HG02840 (cell line): ENCODE results near the gene ECEL1.
"Not testable (repeated sequence)": the region's sequence is repeated elsewhere in the genome, so short reads cannot be mapped to it uniquely, and the experiment has no call there.

ENCODE experiments used
- ATAC-seq: cut with Tn5 transposase; IDR thresholded peaks from one replicate; pipeline ENCODE4 v1.9.1; 2021; ENCODE audit warnings: mild to moderate bottlenecking, moderate library complexity, moderate number of reproducible peaks; ENCODE audit not compliant: unreplicated experiment, low FRiP score

The ECEL1 gene

DNA sequence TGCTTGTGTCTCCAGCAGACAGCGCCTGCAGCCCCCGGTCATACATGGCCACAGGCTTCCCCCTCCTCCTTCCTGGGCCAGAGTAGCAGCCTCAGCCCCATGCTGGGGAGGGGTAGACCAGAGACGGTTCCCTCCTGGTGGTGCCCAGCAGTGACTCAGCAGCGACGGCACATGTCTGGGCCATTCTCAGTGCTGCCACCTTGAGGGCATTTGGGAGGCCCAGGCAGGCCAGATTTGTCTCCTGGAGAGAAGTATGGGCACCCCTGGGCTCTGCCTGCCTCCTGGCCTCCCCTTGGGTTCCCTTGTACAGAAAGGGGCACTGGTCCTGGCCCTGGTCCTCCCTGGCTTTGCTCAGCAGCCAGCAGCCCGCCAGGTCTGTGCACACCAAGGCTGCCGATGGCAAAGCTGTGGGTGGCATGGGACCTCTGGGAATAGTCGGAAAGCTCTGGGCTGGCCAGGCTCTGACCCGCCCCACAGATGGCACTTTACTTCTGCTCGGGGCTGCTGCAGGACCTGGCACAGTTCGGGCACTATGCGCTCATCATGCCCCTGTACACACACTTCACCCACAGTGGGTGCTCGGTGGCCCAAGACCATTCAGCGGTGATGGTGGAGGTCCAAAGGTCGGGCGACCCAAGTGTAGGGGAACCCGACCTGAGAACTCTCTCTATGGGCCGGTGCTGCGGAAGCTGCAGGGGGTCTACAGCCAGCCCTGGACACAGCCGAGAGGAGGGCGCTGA, 43.1 kb downstream of the ECEL1 start:
- no peak for ATAC-seq

DNA sequence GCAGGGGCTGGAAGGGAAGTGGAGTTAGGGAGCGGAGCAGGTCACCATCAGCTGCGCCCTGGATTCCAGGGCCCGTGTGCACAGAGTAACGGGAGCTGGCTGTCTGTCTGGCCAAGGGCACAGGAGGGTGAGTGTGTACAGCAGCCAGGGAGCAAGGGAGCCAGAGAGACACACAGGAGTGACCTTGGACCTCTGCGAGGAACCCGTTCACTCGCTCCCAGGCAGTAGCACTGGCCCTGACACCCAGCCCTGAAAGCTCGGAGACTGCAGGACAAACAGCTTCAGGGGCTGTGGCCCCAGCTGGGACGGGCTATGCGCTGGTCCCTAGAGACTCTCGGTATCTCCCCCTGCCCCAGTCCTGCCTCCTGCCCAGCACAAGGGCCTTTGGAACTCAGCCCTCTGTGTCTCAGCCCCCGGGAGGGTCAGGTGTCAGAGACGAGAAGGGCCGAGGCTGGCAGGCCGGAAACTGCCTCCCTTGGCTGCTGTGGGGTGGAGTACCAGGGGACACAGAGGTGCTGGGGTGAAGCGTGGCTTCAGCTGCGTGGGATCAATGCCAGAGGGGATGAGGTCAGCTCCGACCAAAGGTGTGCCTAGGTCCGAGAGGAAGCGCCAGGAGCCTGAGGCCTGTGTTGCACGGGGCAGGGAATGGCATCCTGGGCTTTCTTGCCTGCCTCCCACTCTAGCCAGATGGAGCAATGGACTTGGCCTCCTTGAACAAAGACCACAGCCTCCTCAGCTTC, 43.8 kb downstream of the ECEL1 start:
- ATAC-seq, result not testable (repeated sequence)

DNA sequence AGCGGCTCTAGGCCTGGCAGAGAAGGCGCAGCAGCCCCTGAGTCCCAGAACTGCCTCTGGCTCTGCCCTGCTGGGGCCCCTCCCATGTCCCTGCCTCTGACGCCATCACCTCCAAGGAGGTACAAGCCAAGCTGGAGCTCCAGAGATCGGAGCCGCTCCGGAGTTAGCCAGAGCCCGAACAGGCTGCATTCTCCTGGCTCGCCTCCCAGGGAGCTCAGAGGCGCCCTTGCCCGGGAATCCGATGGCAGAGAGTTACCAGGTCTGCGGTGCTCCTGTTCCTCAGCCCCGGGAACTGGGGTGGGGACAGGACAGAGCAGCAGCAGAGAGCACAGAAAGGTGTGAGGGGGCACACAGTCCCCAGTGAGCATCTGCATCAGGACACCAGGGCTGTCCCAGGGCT, 44.6 kb downstream of the ECEL1 start:
- not testable (repeated sequence) for ATAC-seq

DNA sequence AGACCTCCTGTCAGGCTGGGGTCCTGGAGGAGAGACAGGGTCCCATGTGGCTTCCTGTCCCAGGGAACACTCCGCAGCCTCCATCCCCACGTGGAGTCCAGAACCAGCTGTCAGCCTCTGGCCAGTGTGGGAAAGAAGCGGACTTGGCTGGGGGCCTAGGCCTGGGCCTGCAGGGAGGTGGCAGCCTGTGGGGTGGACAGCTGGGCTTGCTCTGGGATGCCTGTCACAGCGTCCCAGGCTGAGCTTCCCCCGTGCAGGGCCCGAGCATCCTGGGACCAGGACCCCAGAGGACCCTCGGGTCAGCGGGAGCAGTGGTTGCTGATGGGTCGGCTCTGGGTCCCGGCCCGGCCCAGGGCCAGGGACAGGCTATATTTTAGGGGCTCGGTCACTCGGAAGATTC, 45.2 kb downstream of the ECEL1 start:
- not testable (repeated sequence) for ATAC-seq

DNA sequence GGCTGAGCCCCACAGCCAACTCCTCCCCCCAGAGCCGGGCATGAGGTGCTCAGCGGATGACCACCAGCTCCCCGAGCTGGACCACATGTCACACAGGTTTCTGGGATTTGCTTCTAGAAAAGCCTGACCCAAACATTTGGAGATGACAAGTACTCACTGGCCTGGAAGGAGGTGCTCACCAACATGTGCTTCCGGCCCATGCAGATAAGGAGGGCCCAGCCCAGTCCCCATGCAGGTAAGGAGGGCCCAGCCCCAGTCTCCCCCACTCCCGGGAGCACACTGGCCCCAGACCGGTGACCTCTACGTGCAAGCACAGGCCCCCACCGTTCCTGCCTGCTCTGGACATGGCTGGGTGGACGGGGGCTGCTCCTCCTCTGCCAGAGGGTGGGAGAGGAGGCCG, 45.7 kb downstream of the ECEL1 start:
- ATAC-seq, result not testable (repeated sequence)

- no peak for ATAC-seq
Observed at GRCh38 chr2:232441147-232441651, 46.4 kb downstream of the ECEL1 start.

DNA sequence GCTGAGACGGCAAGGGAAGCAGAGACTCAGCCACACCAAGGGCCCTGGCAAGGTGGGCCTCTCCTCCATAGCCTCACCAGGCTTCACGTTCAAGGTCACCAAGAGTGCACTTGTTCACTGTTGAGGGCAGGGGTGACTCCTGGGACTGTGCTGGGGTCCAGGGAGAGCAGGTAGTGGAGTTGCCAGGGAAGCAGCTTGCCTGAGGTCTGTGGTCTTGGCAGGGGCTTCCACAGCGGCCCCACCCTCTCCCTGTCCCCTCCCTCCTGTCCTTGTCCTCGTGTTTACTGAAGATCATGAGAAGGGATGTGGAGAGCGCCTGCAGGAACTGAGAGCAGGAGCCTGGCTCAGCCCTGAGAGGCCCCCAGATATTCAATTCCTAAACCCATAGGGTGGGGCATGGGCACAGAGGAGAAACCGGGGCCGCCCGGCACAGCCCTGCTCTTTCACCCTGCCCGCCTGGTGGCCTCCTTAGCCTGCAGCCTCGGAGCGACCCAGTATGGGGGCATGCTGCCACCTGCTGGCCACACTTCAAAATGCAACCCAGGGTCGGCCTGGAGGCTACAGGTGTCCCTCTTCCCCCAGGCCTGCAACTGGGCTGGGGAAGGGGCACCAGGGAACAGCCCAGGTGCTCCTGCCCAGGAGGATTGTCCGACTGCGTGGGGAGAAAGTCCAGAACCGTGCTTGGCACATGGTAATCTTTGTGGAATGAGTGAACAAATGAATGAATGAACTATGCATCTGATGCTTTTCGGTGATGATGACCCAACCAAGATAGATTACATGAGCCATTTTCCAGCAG, 47.2 kb downstream of the ECEL1 start:
- ATAC-seq, result not testable (repeated sequence)

GRCh38 chr2:232439758-232440135, 47.9 kb downstream of the ECEL1 start:
- no peak for ATAC-seq

GRCh38 chr2:232438951-232439757, 48.5 kb downstream of the ECEL1 start:
- ATAC-seq, result no peak

DNA sequence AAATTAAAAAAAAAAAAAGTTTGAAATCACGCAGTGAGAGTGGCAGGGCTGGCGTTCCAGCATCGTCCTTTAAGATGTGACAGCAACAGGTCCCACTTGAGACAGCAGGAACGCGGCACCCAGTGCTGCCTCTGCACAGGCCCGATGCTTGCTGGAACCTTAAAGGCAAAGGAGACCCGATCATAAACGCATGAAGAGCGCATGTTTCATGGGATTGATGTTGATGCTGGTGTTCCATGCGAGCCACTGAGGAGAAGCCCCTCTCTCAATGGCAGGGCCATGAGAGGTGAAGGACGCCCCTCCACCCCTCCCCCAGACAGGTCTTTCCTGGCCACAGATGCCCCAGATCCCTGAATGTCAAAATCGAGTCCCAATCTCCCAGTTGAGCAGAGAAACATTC, 49.5 kb downstream of the ECEL1 start:
- no peak for ATAC-seq

DNA sequence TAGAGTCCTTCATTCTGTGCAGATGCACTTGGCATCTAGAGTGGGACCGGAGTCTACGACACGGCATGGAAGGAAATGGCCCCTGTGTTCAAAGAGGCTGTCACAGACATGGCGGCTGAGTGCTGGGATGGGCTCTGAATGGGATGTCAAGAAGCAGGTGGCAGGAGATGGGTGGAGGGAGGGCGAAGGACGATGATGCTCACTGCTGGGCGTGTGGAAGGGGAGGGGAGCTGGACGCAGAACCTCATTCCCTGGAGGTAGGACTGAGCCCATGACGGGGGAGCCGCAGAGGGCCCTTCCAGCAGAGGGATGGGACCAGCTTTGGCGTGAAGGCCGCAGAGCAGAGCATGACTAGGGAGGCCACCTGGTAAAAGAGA, 50.5 kb downstream of the ECEL1 start:
- no peak for ATAC-seq

DNA sequence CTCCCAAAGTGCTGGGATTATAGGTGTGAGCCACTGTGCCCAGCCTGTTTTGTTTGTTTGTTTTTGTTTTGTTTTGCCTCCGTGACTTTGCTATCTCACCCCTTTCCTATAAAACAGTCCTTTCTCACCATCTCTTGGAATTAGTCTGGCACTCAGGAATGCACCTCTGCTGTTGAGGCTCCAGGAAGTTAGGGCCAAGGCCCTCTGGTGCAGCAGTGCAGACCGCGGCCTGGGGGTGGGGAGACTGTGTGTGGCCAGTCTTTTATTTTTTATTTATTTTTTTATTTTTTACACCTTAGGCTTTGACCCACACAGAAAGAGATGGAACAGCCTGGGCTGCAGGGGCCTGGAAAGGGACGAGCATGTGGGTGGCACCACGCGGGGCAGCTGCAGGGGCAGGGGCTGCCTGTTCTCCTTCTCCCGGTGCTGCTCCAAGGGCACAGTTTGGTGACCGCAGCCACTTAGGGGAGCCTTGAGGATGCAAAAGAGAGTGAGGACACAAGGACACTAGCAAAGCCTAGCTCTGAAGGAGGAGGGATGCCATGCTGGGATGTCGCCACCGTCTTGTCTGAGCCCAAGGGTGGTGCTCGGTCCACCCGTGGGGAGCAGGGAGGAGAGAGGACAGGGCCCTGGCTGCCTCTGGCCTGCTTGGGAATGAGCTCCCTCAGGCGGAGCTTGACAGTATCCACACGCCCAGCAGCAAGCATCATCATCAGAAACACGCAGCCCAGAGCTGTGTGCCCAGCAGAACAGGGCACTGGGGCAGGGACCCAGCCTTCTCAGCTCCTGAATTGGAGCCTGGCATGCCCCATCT, 51.0 kb downstream of the ECEL1 start:
- ATAC-seq, result no peak

DNA sequence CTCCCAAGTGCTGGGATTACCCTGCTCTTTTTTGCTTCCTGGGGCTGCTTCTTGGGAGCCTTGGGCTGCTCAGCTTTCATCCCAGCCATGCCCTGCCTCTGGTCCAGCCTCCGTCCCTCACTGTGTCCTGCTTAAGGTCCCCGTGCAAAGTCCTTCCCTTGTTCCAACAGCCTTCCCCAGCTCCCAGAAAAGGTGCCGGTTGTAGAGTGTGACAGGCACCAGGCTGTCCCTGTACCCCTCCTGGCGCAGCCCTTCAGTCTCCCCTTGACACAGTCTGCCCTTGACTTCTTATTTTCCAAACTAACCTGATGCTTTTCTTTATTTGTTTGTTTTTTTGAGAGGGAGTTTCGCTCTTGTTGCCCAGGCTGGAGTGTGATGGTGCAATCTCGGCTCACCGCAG, 51.8 kb downstream of the ECEL1 start:
- ATAC-seq, result no peak

- no peak for ATAC-seq
Observed at GRCh38 chr2:232435375-232435648, 52.3 kb downstream of the ECEL1 start.

DNA sequence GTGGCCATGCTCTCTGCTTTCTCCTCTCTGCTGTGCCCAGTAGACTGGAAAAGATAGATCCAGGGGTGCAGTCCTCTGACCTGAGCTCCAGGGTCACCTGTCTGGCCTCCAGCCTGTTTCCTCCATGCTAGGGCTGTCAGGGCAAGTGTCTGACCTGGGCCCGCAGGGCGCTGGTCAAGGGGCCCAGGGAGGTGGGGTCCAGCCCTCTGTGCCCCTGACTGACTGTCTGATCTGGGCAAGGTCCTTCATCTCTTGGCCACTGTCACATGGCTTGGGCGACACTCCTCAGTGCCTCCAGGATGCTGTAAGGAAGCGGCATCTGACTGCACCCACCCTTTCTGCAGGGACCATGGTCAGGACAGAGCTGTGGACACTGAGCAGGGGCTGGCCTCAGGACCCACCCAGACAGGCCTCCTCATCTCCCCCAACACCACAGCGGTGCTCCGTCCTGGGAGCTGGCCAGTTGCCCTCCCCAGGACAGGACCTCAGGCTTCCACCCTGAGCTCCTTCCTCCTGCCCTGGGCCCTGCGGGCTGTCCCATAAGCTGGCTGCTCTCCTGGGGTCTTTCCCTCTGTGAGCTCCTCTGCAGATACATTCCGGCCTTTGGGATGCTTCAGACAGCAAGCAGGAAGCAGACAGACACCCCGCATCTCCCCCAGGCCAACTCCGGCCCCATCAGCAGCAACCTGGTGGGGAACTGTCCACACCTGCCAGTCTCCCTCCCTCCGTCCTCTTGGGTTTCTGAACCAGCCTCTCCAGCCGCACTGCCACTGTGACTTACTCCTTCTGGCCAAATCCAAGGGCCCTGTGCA, 52.9 kb downstream of the ECEL1 start:
- no peak for ATAC-seq

DNA sequence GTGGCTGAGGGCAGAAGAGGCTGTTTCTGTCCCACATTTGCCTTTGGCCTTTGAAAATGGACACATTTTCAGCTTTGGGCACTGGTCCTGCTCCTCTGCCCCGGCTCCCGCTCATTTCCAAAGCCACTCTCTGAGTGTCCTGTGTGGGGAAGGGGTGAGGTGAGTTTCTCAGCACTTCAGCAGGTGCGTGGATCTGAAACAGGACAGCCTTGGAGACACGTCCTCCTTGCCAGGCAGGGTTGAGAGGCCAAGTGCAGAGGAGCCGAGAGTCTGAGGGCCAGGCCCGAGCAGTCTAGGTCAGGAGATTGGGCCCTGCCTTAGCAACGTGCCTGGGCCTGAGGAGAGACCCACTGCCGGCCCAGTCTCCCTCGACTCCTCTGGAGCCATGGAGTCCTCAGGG, 53.5 kb downstream of the ECEL1 start:
- no peak for ATAC-seq

- ATAC-seq, result not testable (repeated sequence)
Observed at GRCh38 chr2:232433622-232434021, 54.0 kb downstream of the ECEL1 start.

DNA sequence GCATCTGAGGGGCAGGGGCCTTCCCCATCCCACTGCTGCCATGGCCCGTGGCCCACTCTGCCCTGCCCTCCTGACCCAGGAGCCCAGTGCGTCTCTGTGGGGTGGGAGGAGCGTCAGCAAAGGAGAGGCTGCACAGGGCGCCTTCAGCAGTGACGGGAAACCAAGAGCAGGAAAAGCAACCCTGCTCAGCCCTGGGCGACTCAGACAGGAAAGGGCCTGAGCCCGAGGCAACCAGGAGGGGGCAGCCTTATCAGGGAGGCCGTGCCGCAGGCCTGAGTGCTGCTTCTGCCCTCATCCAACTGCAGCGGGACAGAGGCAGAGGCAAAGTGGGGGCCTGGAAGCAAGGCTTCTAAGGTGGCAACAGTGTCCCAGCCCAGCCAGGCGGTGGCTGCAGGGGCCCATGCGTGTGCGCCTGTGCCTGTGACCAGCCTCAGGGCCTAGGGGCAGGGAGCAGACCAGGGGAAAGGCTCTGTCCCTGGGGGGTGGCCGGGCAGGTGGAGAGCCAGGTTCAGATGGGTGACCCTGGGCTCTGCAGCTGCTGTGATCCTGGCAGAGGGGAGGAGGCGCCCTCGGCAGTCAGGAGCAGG, 54.9 kb downstream of the ECEL1 start:
- no peak for ATAC-seq
